HG02970 (cell line): ENCODE measurements around the gene BRIP1.
"Not testable (repeated sequence)": the region's sequence is repeated elsewhere in the genome, so short reads cannot be mapped to it uniquely, and the experiment has no call there.

ENCODE experiments used
- ATAC-seq: cut with Tn5 transposase; IDR thresholded peaks from one replicate; pipeline ENCODE4 v1.9.1; 2021; ENCODE audit warnings: mild to moderate bottlenecking, moderate library complexity, moderate number of reproducible peaks; ENCODE audit not compliant: unreplicated experiment, low FRiP score

Gene BRIP1

DNA sequence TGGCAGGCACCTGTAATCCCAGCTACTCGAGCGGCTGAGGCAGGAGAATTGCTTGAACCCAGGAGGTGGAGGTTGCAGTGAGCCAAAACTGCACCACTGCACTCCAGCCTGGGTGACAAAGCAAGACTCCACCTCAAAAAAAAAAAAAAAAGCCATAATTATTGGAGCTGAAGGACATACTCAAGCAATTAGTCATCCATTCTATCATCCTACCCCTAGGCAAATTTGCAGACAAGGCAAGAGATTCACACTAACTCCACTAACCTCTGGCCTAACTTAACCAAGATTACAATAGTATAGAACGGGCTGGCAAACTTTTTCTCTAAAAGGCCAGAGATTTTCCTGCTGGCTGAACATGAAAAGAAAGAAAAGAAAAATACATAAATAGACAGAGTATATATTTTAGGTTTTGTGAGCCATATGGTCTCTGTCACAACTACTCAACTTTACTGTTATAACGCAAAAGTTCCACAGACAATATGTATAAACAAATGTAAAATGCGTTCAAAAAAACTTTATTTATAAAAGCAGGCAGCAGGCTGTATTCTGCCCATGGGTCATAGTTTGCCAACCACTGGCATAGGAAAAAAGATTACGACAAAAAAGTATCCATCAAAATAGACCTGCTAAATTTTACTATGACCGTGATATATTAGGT is 29.7 kb downstream of the BRIP1 start:
- no peak for ATAC-seq

GRCh38 chr17:61832463-61832862 is 30.9 kb downstream of the BRIP1 start:
- no peak for ATAC-seq

DNA sequence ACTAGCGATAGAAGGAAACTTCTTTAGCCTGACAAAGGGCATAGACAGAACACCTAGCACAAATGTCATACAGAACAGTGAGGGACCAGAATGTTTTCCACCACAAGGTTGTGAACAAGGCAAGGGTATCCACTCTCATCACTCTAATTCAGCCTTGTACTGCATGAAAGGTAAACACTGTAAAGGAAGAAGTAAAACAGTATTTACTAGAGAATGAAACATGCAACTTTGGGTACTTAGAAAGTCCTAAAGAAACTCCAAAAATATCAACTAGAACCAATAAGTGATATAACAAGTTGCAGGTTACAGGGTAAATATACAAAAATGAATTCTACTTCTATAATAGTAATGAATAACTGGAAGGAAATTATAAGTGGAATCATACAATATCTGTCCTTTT is 32.2 kb downstream of the BRIP1 start:
- ATAC-seq = no peak

- no peak for ATAC-seq
Measured at GRCh38 chr17:61828694-61829093, 34.6 kb downstream of the BRIP1 start.

- ATAC-seq = no peak
Measured at GRCh38 chr17:61827649-61828395, 35.5 kb downstream of the BRIP1 start.

- ATAC-seq = not testable (repeated sequence)
Measured at GRCh38 chr17:61826866-61827265, 36.5 kb downstream of the BRIP1 start.

- ATAC-seq = not testable (repeated sequence)
Measured at GRCh38 chr17:61826198-61826597, 37.1 kb downstream of the BRIP1 start.

GRCh38 chr17:61825448-61826137 is 37.7 kb downstream of the BRIP1 start:
- ATAC-seq = no peak

GRCh38 chr17:61822326-61823285 is 40.7 kb downstream of the BRIP1 start:
- ATAC-seq = no peak

- ATAC-seq = no peak
Measured at GRCh38 chr17:61821655-61822054, 41.7 kb downstream of the BRIP1 start.

- ATAC-seq = not testable (repeated sequence)
Measured at GRCh38 chr17:61819265-61819664, 44.1 kb downstream of the BRIP1 start.

DNA sequence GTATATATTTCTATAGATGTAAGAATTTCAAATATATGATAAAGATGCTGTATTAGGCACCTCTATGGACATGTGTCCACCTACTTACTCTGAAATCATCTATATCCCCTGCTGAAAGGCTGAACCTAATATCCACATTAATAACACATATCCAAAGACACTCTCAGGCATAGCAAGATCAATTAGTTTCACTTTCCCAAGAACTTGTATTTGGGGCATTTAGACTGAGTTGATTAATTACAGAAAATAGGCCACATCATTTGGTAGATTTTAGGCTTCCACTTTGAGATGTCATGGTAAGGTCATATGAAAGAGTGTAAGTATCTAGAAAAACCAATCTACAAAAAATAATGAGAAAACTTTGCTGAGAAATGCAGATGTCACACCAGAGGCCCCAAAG is 45.1 kb downstream of the BRIP1 start:
- ATAC-seq = no peak

DNA sequence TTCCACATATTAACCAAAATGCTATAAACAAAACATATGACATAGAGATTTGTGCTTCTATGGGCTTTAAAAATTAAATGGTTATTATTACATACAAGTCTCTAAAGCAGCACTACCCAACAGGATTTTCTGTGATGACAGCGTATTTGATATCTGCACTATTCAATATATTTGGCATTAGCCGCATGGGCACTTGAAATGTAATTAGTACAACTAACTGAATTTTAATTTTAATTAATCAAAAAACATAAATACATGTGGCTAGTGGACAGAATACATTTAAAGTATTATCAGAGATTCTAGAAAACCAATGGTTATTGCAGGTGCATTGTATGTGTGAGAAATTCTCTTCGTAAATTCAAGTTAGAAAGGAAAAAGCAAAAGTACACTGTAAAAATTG is 45.9 kb downstream of the BRIP1 start:
- no peak for ATAC-seq

DNA sequence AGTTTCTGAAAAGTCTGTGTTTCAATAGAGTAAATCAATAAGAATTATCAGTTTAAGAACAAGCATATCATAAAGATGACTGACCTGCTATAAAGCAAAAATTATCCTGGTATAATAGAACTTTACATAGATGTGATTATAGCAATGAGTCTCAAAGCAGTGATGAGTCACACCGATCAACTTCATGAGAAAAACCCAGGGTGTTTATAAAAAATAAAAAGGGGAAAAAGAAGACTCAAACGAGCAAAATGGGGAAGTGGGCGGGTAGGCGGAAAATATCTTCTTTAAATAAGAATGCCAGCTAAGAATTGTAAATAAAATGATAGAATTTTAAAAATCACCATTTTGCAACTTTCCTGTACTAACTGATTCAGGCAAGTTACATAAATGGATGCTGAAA is 46.8 kb downstream of the BRIP1 start:
- no peak for ATAC-seq

GRCh38 chr17:61815863-61816503 is 47.3 kb downstream of the BRIP1 start:
- no peak for ATAC-seq

DNA sequence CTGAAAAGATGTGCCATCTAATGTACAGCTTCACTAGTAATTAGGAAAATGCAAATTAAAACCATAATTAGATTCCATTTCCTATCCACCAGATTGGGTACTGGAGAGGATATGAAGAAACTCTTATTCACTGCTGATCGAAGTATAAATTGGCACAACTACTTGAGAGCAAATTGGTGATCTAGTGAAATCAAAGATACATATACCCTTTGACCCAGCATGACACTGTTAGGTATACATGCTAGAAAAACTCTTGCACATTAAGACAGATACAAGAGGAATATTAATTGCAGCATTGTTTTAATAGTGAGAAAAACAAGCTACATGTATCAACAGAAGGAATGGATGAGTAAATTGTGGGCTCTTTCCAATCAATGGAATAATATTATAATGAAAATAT is 48.8 kb downstream of the BRIP1 start:
- ATAC-seq = no peak

DNA sequence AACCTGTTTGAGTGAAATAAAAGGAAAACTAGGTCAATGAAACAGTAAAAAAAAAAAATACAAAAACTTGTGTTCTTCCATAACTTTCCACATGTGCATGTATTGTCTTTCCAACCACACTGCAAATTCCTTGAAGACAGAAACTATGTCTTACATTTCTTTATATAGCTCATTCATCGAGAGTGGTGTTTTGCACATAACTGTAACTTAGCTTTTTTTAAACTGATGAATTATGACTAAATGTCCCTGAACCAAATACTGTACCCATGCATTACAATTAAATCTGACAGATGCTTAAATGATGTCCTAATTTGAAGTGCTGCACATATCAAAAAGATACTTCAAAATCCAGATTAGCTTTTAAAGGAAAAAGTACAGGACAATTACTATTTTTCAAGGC is 50.1 kb downstream of the BRIP1 start:
- no peak for ATAC-seq

- no peak for ATAC-seq
Measured at GRCh38 chr17:61812747-61813146, 50.6 kb downstream of the BRIP1 start.

DNA sequence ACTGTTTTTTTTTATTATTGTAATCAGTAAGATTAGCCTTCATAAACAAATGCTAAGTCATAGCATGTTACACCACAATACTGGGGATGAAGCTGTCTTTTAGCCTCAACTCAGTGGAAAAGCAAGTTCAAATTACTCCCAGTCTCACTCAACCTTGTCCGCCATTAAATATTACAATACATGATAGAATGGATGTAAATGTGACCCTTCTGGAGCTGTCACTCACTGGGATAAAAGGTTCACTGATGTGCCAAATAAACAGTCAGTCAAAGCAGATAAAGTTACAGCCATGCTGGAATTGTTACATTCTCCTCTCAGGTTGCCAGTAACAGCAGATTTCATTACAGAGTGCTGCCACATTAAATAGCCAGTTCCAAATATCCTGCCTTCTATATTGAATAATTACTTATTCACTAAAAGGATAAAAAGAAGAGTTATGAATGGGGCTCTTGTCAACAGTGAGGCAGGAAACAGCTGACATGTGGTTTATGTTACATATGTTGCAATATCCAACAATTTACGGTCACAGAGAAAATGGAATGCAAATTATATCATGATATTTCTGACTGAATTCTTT is 53.4 kb downstream of the BRIP1 start:
- ATAC-seq = no peak

- no peak for ATAC-seq
Measured at GRCh38 chr17:61808442-61808841, 54.9 kb downstream of the BRIP1 start.
